IMR-90 (cell line): ENCODE data around the gene ABCB10. TPM values are rescaled to one million over a fixed set of nuclear protein-coding genes. Genes with fewer than 3 reads are reported as not detected.

ENCODE experiments used
- ATAC-seq: fragments of 200-7000 bp; cut with Tn5 transposase; 2 replicates; pipeline ENCODE4 v1.9.1; 2020; ENCODE audit warnings: low read depth, mild to moderate bottlenecking, moderate library complexity
- BruUV-seq: library from RNA; stranded (reverse); fragments of 400-500 nt; replicated peaks from 2 replicates; lab custom pipeline; 2021; lab: Mats Ljungman, UMichigan
- CTCF ChIA-PET: fragments of 300-600 bp; formaldehyde crosslinking; extraction: SDS; loops from one replicate; lab custom pipeline; 2021; ENCODE audit warnings: antibody characterized with exemption; lab: Yijun Ruan, JAX
- POLR2A ChIA-PET: fragments of 300-600 bp; sonication (Branson Sonifier 250); formaldehyde crosslinking; loops from one replicate; lab custom pipeline; 2022; ENCODE audit warnings: antibody characterized with exemption; ENCODE audit not compliant: unreplicated experiment; lab: Charles Lee
- DNase-seq: peaks from one replicate; pipeline ENCODE4 v3.0.0; 2013
- H2AFZ ChIP-seq: replicated peaks from 2 replicates; pipeline ENCODE3; 2013; ENCODE audit warnings: low read length, mild to moderate bottlenecking; ENCODE audit not compliant: poor library complexity
- H2AK5ac ChIP-seq: 2 replicates; pipeline ENCODE4 v1.6.1; 2013; ENCODE audit warnings: low read depth, low read length, inconsistent platforms
- H2AK9ac ChIP-seq: replicated peaks from 2 replicates; pipeline ENCODE3; 2013; ENCODE audit warnings: mild to moderate bottlenecking, low read depth, low read length, moderate library complexity; ENCODE audit not compliant: poor library complexity
- H2BK120ac ChIP-seq: 2 replicates; pipeline ENCODE4 v1.6.1; 2013; ENCODE audit warnings: low read depth, low read length, inconsistent platforms
- H2BK15ac ChIP-seq: 3 replicates; pipeline ENCODE4 v1.6.1; 2013; ENCODE audit warnings: low read depth, low read length, inconsistent platforms
- H2BK20ac ChIP-seq: 2 replicates; pipeline ENCODE4 v1.6.1; 2013; ENCODE audit warnings: low read depth, mild to moderate bottlenecking, inconsistent platforms, low read length, moderate library complexity
- H2BK5ac ChIP-seq: 2 replicates; pipeline ENCODE4 v1.6.1; 2013; ENCODE audit warnings: mild to moderate bottlenecking, low read depth, low read length, inconsistent platforms; ENCODE audit not compliant: poor library complexity, severe bottlenecking
- H3K14ac ChIP-seq: replicated peaks from 2 replicates; pipeline ENCODE4 v1.6.1; 2013; ENCODE audit warnings: low read depth, low read length, inconsistent platforms
- H3K18ac ChIP-seq: 2 replicates; pipeline ENCODE4 v1.6.1; 2013; ENCODE audit warnings: low read depth, low read length, control low read depth
- H3K23ac ChIP-seq: 2 replicates; pipeline ENCODE4 v1.6.1; 2013; ENCODE audit warnings: low read depth, low read length, inconsistent platforms
- H3K27ac ChIP-seq: 2 replicates; pipeline ENCODE4 v1.5.1; 2013; ENCODE audit warnings: mild to moderate bottlenecking, control low read depth, low read length; ENCODE audit not compliant: insufficient read depth
- H3K27me3 ChIP-seq: 2 replicates; pipeline ENCODE4 v1.6.1; 2013; ENCODE audit warnings: low read length; ENCODE audit not compliant: control insufficient read depth, insufficient read depth
- H3K36me3 ChIP-seq: 2 replicates; pipeline ENCODE4 v1.6.1; 2013; ENCODE audit warnings: low read length, mixed read lengths; ENCODE audit not compliant: control insufficient read depth, insufficient read depth
- H3K4ac ChIP-seq: 2 replicates; pipeline ENCODE4 v1.6.1; 2013; ENCODE audit warnings: low read depth, low read length, inconsistent platforms
- H3K4me1 ChIP-seq: 2 replicates; pipeline ENCODE4 v1.6.1; 2013; ENCODE audit warnings: low read length, mixed read lengths; ENCODE audit not compliant: control insufficient read depth, insufficient read depth
- H3K4me2 ChIP-seq: 2 replicates; pipeline ENCODE4 v1.6.1; 2013; ENCODE audit warnings: low read depth, mild to moderate bottlenecking, control low read depth, low read length, moderate library complexity
- H3K4me3 ChIP-seq: 2 replicates; pipeline ENCODE4 v1.5.1; 2013; ENCODE audit warnings: low read depth, mild to moderate bottlenecking, control low read depth, low read length, moderate library complexity; ENCODE audit not compliant: insufficient read depth
- H3K56ac ChIP-seq: 2 replicates; pipeline ENCODE4 v1.6.1; 2013; ENCODE audit warnings: low read length, inconsistent platforms; ENCODE audit not compliant: insufficient read depth; ENCODE audit errors: extremely low read depth
- H3K79me1 ChIP-seq, 2 experiments: 2 replicates each; pipeline ENCODE4 v1.6.1; 2013; ENCODE audit warnings: low read length in 2 of 2, inconsistent platforms in 1 of 2, low read depth in 1 of 2
- H3K9ac ChIP-seq: 2 replicates; pipeline ENCODE4 v1.6.1; 2013; ENCODE audit warnings: low read depth, low read length, control low read depth
- H3K9me1 ChIP-seq: 2 replicates; pipeline ENCODE4 v1.6.1; 2013; ENCODE audit warnings: low read length, inconsistent platforms; ENCODE audit not compliant: insufficient read depth
- H3K9me3 ChIP-seq: 2 replicates; pipeline ENCODE4 v1.6.1; 2013; ENCODE audit warnings: low read length; ENCODE audit not compliant: control insufficient read depth, insufficient read depth
- H4K20me1 ChIP-seq: 2 replicates; pipeline ENCODE4 v1.6.1; 2013; ENCODE audit warnings: low read length, inconsistent platforms; ENCODE audit not compliant: insufficient read depth
- H4K5ac ChIP-seq: 2 replicates; pipeline ENCODE4 v1.6.1; 2013; ENCODE audit warnings: mild to moderate bottlenecking, low read depth, low read length, control low read depth
- H4K8ac ChIP-seq, 2 experiments: 2 replicates each; pipeline ENCODE4 v1.6.1; 2013; ENCODE audit warnings: low read depth in 2 of 2, low read length in 2 of 2, control low read depth in 1 of 2, inconsistent platforms in 1 of 2
- H4K91ac ChIP-seq: 2 replicates; pipeline ENCODE4 v1.6.1; 2013; ENCODE audit warnings: low read depth, low read length, inconsistent platforms; ENCODE audit not compliant: insufficient read depth
- BHLHE40 ChIP-seq: fragments of 150-350 bp; IDR thresholded peaks from 2 replicates; pipeline ENCODE4 v1.6.1; 2016; ENCODE audit warnings: mild to moderate bottlenecking, low read depth, low read length
- CEBPB ChIP-seq: IDR thresholded peaks from 2 replicates; pipeline ENCODE4 v1.6.1; 2012; ENCODE audit warnings: low read depth, low read length, improper control_type of control experiment
- CHD1 ChIP-seq: IDR thresholded peaks from 2 replicates; pipeline ENCODE4 v1.6.1; 2012; ENCODE audit warnings: low read depth, low read length, improper control_type of control experiment
- FOS ChIP-seq: fragments of 150-350 bp; IDR thresholded peaks from 2 replicates; pipeline ENCODE4 v1.6.1; 2016; ENCODE audit warnings: low read depth, low read length
- MAFK ChIP-seq: IDR thresholded peaks from 2 replicates; pipeline ENCODE4 v1.6.1; 2012; ENCODE audit warnings: low read depth, low read length, improper control_type of control experiment
- MAZ ChIP-seq: IDR thresholded peaks from 2 replicates; pipeline ENCODE4 v1.6.1; 2012; ENCODE audit warnings: low read depth, mild to moderate bottlenecking, low read length, improper control_type of control experiment, moderate library complexity, borderline replicate concordance
- MXI1 ChIP-seq: IDR thresholded peaks from 2 replicates; pipeline ENCODE4 v1.6.1; 2012; ENCODE audit warnings: low read depth, mild to moderate bottlenecking, low read length, moderate library complexity, borderline replicate concordance
- NFE2L2 ChIP-seq: fragments of 150-350 bp; IDR thresholded peaks from 2 replicates; pipeline ENCODE4 v1.6.1; 2016; ENCODE audit warnings: low read depth, mild to moderate bottlenecking, low read length
- POLR2A ChIP-seq: IDR thresholded peaks from 2 replicates; pipeline ENCODE4 v1.6.1; 2012; ENCODE audit warnings: mild to moderate bottlenecking, low read depth, low read length
- RAD21 ChIP-seq: IDR thresholded peaks from 2 replicates; pipeline ENCODE4 v1.6.1; 2012; ENCODE audit warnings: low read length, improper control_type of control experiment
- RFX5 ChIP-seq: IDR thresholded peaks from 2 replicates; pipeline ENCODE4 v1.8.0; 2012; ENCODE audit warnings: low read depth, mild to moderate bottlenecking, low read length, moderate library complexity
- SMC3 ChIP-seq: fragments of 150-350 bp; IDR thresholded peaks from 2 replicates; pipeline ENCODE4 v1.6.1; 2016; ENCODE audit warnings: low read depth, mild to moderate bottlenecking, antibody characterized with exemption, low read length, moderate library complexity
- WGBS, 2 experiments: methylation state at CpG; one replicate each; pipeline versions ENCODE4 v1.1.5 to v1.1.7; 2013; ENCODE audit warnings: missing lambda C conversion rate in 2 of 2; ENCODE audit not compliant: insufficient read length in 1 of 2; ENCODE audit errors: extremely low coverage in 2 of 2; 5-methylcytosine and 5-hydroxymethylcytosine counted together
- dilution Hi-C: fragments of 300-500 bp; cut with HindIII; formaldehyde crosslinking; loops from one replicate; pipeline ENCODE4 v1.14.3; 2018; ENCODE audit warnings: low sequenced_read_pairs; ENCODE audit not compliant: unreplicated experiment
- in situ Hi-C: fragments of 300-500 bp; cut with MboI; formaldehyde crosslinking; loops from 3 replicates; pipeline ENCODE4 v1.14.3; 2019; ENCODE audit warnings: low sequenced_read_pairs, inconsistent platforms, mixed read lengths
- intact Hi-C: fragments of 100-400 bp; cut with micrococcal nuclease; formaldehyde crosslinking; loops from 2 replicates; pipeline ENCODE4 v1.10.0; 2022
- polyA plus RNA-seq, 3 experiments: library from polyadenylated mRNA; depleted of rRNA; stranded (reverse); fragments of >200 nt; gene quantifications; 2 replicates each; pipeline ENCODE4 v1.2.3, GENCODE V29; 2012; ENCODE audit warnings: low replicate concordance in 1 of 3
- total RNA-seq: library from RNA; depleted of rRNA; stranded (reverse); fragments of >200 nt; gene quantifications from 2 replicates; pipeline ENCODE4 v1.2.3, GENCODE V29; 2012
- TF ChIP-seq, protein P1 (sequence below): conservative IDR thresholded peaks from 2 replicates; pipeline ENCODE4 v1.5.1; 2012; ENCODE audit warnings: mild to moderate bottlenecking, low read depth, low read length, improper control_type of control experiment
- TF ChIP-seq, protein P2 (sequence below): fragments of 150-350 bp; IDR thresholded peaks from 2 replicates; pipeline ENCODE4 v1.6.1; 2017; ENCODE audit warnings: mild to moderate bottlenecking, antibody characterized with exemption, low read length, low read depth
- TF ChIP-seq, protein P3 (sequence below): fragments of 150-350 bp; IDR thresholded peaks from 2 replicates; pipeline ENCODE4 v1.6.1; 2016; ENCODE audit warnings: low read depth, mild to moderate bottlenecking, low read length, moderate library complexity, borderline replicate concordance

Gene ABCB10
- total and polyA plus RNA-seq, 2 of the 4 experiments (the other 2 are of a cell fraction): 6.5 to 10.9 TPM

- no peak overlapping the region for H3K27ac ChIP-seq
- dilution Hi-C loops (no loop called here), intact Hi-C loops (no loop called here)
Measured at GRCh38 chr1:229557200-229557850, 1.2 kb downstream of the ABCB10 start.

More at GRCh38 chr1:229557200-229557850, 1.2 kb downstream of the ABCB10 start:
- peaks cover 10% of the 10 kb centered on the region; the same call in 1 of the 2 replicates for H4K20me1 ChIP-seq
- H3K79me1 ChIP-seq: peaks cover 19 to 45% of the 10 kb centered on the region in 2 experiments
- no TSS peak for BruUV-seq
- H3K4me3 ChIP-seq: peak overlapping the region; percentile 59
- no CpG with 5 or more reads among the region's 5 CpGs for WGBS, 2 experiments
- ATAC-seq (no peak), DNase-seq (peak; percentile 34)
- H2BK20ac ChIP-seq: no peak overlapping the region
- peak overlapping the region; percentile 49; the same call in 1 of the 2 replicates for H4K5ac ChIP-seq
- H3K4me1 ChIP-seq: peaks cover 11% of the 10 kb centered on the region
- no peaks in the 10 kb centered on the region for H3K36me3 ChIP-seq
- ChIA-PET CTCF (interaction anchor here (0.8 to 1.7 kb wide), 2 partner anchors 93 to 664 kb away, joined by 3 to 5 read pairs; no protein-coding TSS in a partner anchor), POLR2A (no interaction called here)
- peak overlapping the region; percentile 90; the same call in 1 of the 2 replicates for H3K9ac ChIP-seq
- H3K56ac ChIP-seq: peak overlapping the region; percentile 61; the same call in 1 of the 2 replicates
- H2BK120ac ChIP-seq: no peak overlapping the region
- H4K91ac ChIP-seq: no peak overlapping the region
- TF ChIP-seq SMC3 (no peak), FOS (no peak), MXI1 (no peak), RAD21 (no peak), POLR2A (no peak), BHLHE40 (no peak), RFX5 (no peak), NFE2L2 (no peak), CHD1 (no peak), MAZ (no peak), CEBPB (no peak), MAFK (no peak)
- TF ChIP-seq, protein P1, sequence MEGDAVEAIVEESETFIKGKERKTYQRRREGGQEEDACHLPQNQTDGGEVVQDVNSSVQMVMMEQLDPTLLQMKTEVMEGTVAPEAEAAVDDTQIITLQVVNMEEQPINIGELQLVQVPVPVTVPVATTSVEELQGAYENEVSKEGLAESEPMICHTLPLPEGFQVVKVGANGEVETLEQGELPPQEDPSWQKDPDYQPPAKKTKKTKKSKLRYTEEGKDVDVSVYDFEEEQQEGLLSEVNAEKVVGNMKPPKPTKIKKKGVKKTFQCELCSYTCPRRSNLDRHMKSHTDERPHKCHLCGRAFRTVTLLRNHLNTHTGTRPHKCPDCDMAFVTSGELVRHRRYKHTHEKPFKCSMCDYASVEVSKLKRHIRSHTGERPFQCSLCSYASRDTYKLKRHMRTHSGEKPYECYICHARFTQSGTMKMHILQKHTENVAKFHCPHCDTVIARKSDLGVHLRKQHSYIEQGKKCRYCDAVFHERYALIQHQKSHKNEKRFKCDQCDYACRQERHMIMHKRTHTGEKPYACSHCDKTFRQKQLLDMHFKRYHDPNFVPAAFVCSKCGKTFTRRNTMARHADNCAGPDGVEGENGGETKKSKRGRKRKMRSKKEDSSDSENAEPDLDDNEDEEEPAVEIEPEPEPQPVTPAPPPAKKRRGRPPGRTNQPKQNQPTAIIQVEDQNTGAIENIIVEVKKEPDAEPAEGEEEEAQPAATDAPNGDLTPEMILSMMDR: no peak
- TF ChIP-seq, protein P2, sequence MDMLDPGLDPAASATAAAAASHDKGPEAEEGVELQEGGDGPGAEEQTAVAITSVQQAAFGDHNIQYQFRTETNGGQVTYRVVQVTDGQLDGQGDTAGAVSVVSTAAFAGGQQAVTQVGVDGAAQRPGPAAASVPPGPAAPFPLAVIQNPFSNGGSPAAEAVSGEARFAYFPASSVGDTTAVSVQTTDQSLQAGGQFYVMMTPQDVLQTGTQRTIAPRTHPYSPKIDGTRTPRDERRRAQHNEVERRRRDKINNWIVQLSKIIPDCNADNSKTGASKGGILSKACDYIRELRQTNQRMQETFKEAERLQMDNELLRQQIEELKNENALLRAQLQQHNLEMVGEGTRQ: no peak
- TF ChIP-seq, protein P3, sequence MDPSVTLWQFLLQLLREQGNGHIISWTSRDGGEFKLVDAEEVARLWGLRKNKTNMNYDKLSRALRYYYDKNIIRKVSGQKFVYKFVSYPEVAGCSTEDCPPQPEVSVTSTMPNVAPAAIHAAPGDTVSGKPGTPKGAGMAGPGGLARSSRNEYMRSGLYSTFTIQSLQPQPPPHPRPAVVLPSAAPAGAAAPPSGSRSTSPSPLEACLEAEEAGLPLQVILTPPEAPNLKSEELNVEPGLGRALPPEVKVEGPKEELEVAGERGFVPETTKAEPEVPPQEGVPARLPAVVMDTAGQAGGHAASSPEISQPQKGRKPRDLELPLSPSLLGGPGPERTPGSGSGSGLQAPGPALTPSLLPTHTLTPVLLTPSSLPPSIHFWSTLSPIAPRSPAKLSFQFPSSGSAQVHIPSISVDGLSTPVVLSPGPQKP: no peak
- no peak overlapping the region for H2AK5ac ChIP-seq
- peaks cover 5% of the 10 kb centered on the region; the same call in 1 of the 2 replicates for H3K9me1 ChIP-seq
- H3K4ac ChIP-seq: 0 out of 2 replicates have a peak overlapping the region, but pooled peaks have one; percentile 41
- H3K18ac ChIP-seq: no peak overlapping the region
- no peaks in the 10 kb centered on the region for H3K9me3 ChIP-seq
- H3K23ac ChIP-seq: peak overlapping the region; percentile 57
- no peak overlapping the region for H2BK5ac ChIP-seq
- in situ Hi-C loops: loop anchor here (5.0 kb wide), 1 partner anchor 70 kb away; the partner anchor contains the start of genes TAF5L and URB2
- no peaks in the 10 kb centered on the region for H3K27me3 ChIP-seq
- H2AK9ac ChIP-seq: peak overlapping the region; percentile 68
- no peak overlapping the region for H2BK15ac ChIP-seq
- peak overlapping the region; percentile 42 for H3K14ac ChIP-seq
- no peak overlapping the region; a peak in 1 of 4 replicates for H4K8ac ChIP-seq
- peak overlapping the region; percentile 99 for H3K4me2 ChIP-seq
- H2AFZ ChIP-seq: no peak overlapping the region
